Measurements from ENCODE around the gene C6.

The C6 gene

GRCh38 chr5:41250351-41250987, 37.1 kb upstream of the C6 start:
- H3K4me2 ChIP-seq = no peak overlapping the region
- H3K79me2 ChIP-seq (ENCODE audit: insufficient read depth, low read depth) = no peaks in the 10 kb centered on the region
- H3K27me3 ChIP-seq (ENCODE audit: insufficient read depth, low read depth) = no peaks in the 10 kb centered on the region
- H3K27ac ChIP-seq = no peak overlapping the region
- H4K20me1 ChIP-seq (ENCODE audit: insufficient read depth) = no peaks in the 10 kb centered on the region
- no peak for TF ChIP-seq CTCF (conservative IDR thresholded peaks at IDR 0.05; ENCODE audit: low read depth, low read length)
- no peaks in the 10 kb centered on the region for H3K4me1 ChIP-seq (ENCODE audit: low read depth, poor library complexity, severe bottlenecking)
- no peak overlapping the region for H3K9ac ChIP-seq
- no peak overlapping the region for H3K4me3 ChIP-seq (IDR thresholded peaks at IDR 0.05; ENCODE audit: insufficient read depth, low read depth, low read length)
- no peaks in the 10 kb centered on the region for H3K36me3 ChIP-seq (ENCODE audit: insufficient read depth)
- H2AFZ ChIP-seq (ENCODE audit: low read depth) = no peak overlapping the region

GRCh38 chr5:41247135-41247534, 33.8 kb upstream of the C6 start:
- Histone ChIP-seq H3K27ac (no peak overlapping the region), H3K4me2 (no peak overlapping the region), H3K9ac (no peak overlapping the region), H4K20me1 (ENCODE audit: insufficient read depth) (no peaks in the 10 kb centered on the region), H3K4me3 (IDR thresholded peaks at IDR 0.05; ENCODE audit: insufficient read depth, low read depth, low read length) (no peak overlapping the region), H3K36me3 (ENCODE audit: insufficient read depth) (no peaks in the 10 kb centered on the region), H3K27me3 (ENCODE audit: insufficient read depth, low read depth) (no peaks in the 10 kb centered on the region), H2AFZ (ENCODE audit: low read depth) (no peak overlapping the region), H3K4me1 (ENCODE audit: low read depth, poor library complexity, severe bottlenecking) (no peaks in the 10 kb centered on the region), H3K79me2 (ENCODE audit: insufficient read depth, low read depth) (no peaks in the 10 kb centered on the region)
- no peak for TF ChIP-seq CTCF (conservative IDR thresholded peaks at IDR 0.05; ENCODE audit: low read depth, low read length)

- H3K4me2 ChIP-seq = no peak overlapping the region
Observed at GRCh38 chr5:41246376-41246775, 33.0 kb upstream of the C6 start.

GRCh38 chr5:41243558-41243957, 30.2 kb upstream of the C6 start:
- Histone ChIP-seq H3K79me2 (ENCODE audit: insufficient read depth, low read depth) (no peaks in the 10 kb centered on the region), H3K36me3 (ENCODE audit: insufficient read depth) (no peaks in the 10 kb centered on the region), H3K4me1 (ENCODE audit: low read depth, poor library complexity, severe bottlenecking) (no peaks in the 10 kb centered on the region), H3K4me2 (no peak overlapping the region), H3K27me3 (ENCODE audit: insufficient read depth, low read depth) (no peaks in the 10 kb centered on the region), H3K27ac (no peak overlapping the region), H3K9ac (no peak overlapping the region), H4K20me1 (ENCODE audit: insufficient read depth) (no peaks in the 10 kb centered on the region), H2AFZ (ENCODE audit: low read depth) (no peak overlapping the region), H3K4me3 (IDR thresholded peaks at IDR 0.05; ENCODE audit: insufficient read depth, low read depth, low read length) (no peak overlapping the region)
- TF ChIP-seq CTCF (conservative IDR thresholded peaks at IDR 0.05; ENCODE audit: low read depth, low read length) = no peak

More at GRCh38 chr5:41246376-41246775, 33.0 kb upstream of the C6 start:
- Histone ChIP-seq H3K9ac (no peak overlapping the region), H3K79me2 (ENCODE audit: insufficient read depth, low read depth) (no peaks in the 10 kb centered on the region), H2AFZ (ENCODE audit: low read depth) (no peak overlapping the region), H3K36me3 (ENCODE audit: insufficient read depth) (no peaks in the 10 kb centered on the region), H3K27me3 (ENCODE audit: insufficient read depth, low read depth) (no peaks in the 10 kb centered on the region), H4K20me1 (ENCODE audit: insufficient read depth) (no peaks in the 10 kb centered on the region), H3K27ac (no peak overlapping the region), H3K4me1 (ENCODE audit: low read depth, poor library complexity, severe bottlenecking) (no peaks in the 10 kb centered on the region), H3K4me3 (IDR thresholded peaks at IDR 0.05; ENCODE audit: insufficient read depth, low read depth, low read length) (no peak overlapping the region)
- no peak for TF ChIP-seq CTCF (conservative IDR thresholded peaks at IDR 0.05; ENCODE audit: low read depth, low read length)
